Transverse colon (tissue), 4 donors: ENCODE measurements around the gene UTS2R. TPM values are rescaled to one million over a fixed set of nuclear protein-coding genes. Genes with fewer than 3 reads are reported as not detected.
A peak's percentile ranks its signal among the peaks of the same experiment; 100 is the strongest.

Experiments
- DNase-seq: peaks from one replicate; pipeline ENCODE4 v3.0.0-alpha.2; 2019
- H3K27ac ChIP-seq, 4 donors: fragments of 200-600 bp; sonication (generic); 2 replicates each; pipeline ENCODE4 v1.5.1; 2016 to 2018; ENCODE audit warnings: inconsistent platforms in 4 of 4
- H3K27me3 ChIP-seq: fragments of 200-600 bp; sonication (generic); 2 replicates; pipeline ENCODE4 v1.5.1; 2017; ENCODE audit warnings: inconsistent platforms
- H3K36me3 ChIP-seq, 4 donors: fragments of 200-600 bp; sonication (generic); 2 replicates each; pipeline ENCODE4 v1.5.1; 2017 to 2019; ENCODE audit warnings: inconsistent platforms in 4 of 4
- H3K4me1 ChIP-seq, 4 donors: fragments of 200-600 bp; sonication (generic); 2 replicates each; pipeline ENCODE4 v1.5.1; 2017 to 2020; ENCODE audit warnings: inconsistent platforms in 4 of 4
- H3K4me3 ChIP-seq, 4 donors: fragments of 200-600 bp; sonication (generic); 1 replicate in 1 of 4; 2 replicates in 3 of 4; pipeline versions ENCODE4 v1.5.1 to v1.6.1; 2017 to 2019; ENCODE audit warnings: inconsistent platforms in 4 of 4
- H3K9me3 ChIP-seq, 2 donors: fragments of 200-600 bp; sonication (generic); 2 replicates each; pipeline ENCODE4 v1.5.1; 2017 to 2019; ENCODE audit warnings: inconsistent platforms in 2 of 2
- EP300 ChIP-seq: sonication (generic); formaldehyde crosslinking; IDR thresholded peaks from one replicate; pipeline ENCODE4 v1.6.1; 2017; ENCODE audit warnings: antibody characterized with exemption, low read depth
- POLR2A ChIP-seq: fragments of 450-650 bp; IDR thresholded peaks from one replicate; pipeline ENCODE4 v1.6.1; 2016; ENCODE audit warnings: antibody characterized with exemption, mild to moderate bottlenecking, moderate library complexity
- POLR2AphosphoS5 ChIP-seq, 3 donors: sonication (generic); formaldehyde crosslinking; IDR thresholded peaks; one replicate each; pipeline ENCODE4 v1.6.1; 2016; ENCODE audit warnings: antibody characterized with exemption in 3 of 3
- WGBS, 2 donors: methylation state at CpG; one replicate each; pipeline ENCODE4 v1.1.5; 2018; ENCODE audit warnings: low coverage in 1 of 2; 5-methylcytosine and 5-hydroxymethylcytosine counted together
- in situ Hi-C, 4 donors: fragments of 200-750 bp; cut with MboI; loops; one replicate each; pipeline versions ENCODE4 v1.15.0 to v1.15.1; 2017; ENCODE audit warnings: low sequenced_read_pairs in 3 of 4, low pct_ligation_motif_present in 1 of 4, low pct_unique_long_range_greater_than_20kb in 1 of 4
- intact Hi-C: fragments of 100-400 bp; cut with DNase I; formaldehyde crosslinking; loops from one replicate; pipeline ENCODE4 v1.15.1; 2023; ENCODE audit warnings: low total_unique reads
- total RNA-seq, 4 donors: library from RNA; depleted of rRNA; stranded (reverse); fragments of >200 nt; gene quantifications; one replicate each; pipeline ENCODE4 v1.1.0, GENCODE V29; 2016
- TF ChIP-seq, protein P1 (sequence below), 5 experiments: fragments of 200-600 bp in 3 of 5; fragments of 450-650 bp in 2 of 5; sonication (generic) in 3 of 5; IDR thresholded peaks; 1 replicate in 2 of 5; 2 replicates in 3 of 5; pipeline ENCODE4 v1.5.1; 2016 to 2017; ENCODE audit warnings: antibody characterized with exemption in 5 of 5, inconsistent platforms in 3 of 5, mild to moderate bottlenecking in 2 of 5, moderate library complexity in 1 of 5

The UTS2R gene
- total RNA-seq, 4 donors from 2014 or later = 0.48 TPM; not detected in 3

DNA sequence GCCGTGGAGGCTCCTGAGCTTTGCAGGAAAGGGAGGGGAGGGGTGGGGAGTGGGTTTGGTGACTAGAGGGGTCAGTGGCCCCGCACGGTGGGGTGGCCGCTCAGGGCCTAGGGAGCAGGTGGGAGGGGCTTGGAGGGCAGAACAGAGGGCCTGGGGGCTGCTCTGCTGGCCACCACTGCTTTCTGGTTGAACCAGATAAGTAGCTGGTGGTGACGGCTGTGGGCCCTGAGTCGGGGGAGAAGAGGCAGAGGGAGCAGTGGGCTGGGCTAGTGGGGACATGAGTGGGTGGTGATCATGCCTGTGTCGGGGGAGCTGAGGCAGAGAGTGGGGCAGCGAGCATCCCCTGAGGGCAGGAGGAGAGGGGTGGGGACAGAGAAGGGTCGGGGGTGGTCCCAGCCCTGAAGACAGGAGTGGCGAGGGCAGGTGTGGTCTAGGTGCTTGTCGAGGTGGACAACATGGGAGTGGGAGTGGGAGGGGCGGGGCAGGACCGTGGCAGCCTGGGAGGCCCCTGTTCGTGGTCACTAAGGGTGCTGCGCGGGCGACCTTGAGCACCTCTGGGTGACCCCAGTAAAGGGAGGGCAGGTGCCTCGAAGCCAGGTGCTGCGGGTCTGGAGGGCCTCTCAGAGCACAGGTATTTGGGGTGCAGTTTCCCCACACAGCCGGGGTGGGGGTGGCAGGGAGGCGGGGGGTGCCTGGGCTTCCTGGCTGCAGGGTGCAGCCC is 47.9 kb upstream of the UTS2R start:
- 40 to 60% methylated on average over 1 to 13 of the region's 21 CpGs for WGBS, 2 donors
- in situ Hi-C loops = loop anchor here in 1 of 4 donors (10.0 kb wide), 1 partner anchor 119 kb away; no protein-coding TSS in a partner anchor
- no peak overlapping the region for H3K27ac ChIP-seq
- H3K36me3 ChIP-seq = no peaks in the 10 kb centered on the region
- intact Hi-C loops = loop anchor here (5.0 kb wide), 1 partner anchor 86 kb away; no protein-coding TSS in a partner anchor
- peaks cover 3 to 41% (median 22%) of the 10 kb centered on the region in 4 donors for H3K4me1 ChIP-seq
- no peaks in the 10 kb centered on the region for H3K9me3 ChIP-seq
- DNase-seq = no peak
- peaks cover 2% of the 10 kb centered on the region for H3K27me3 ChIP-seq
- TF ChIP-seq POLR2AphosphoS5 (IDR thresholded peaks at IDR 0.05) (no peak), POLR2A (no peak), EP300 (no peak)
- TF ChIP-seq, protein P1, sequence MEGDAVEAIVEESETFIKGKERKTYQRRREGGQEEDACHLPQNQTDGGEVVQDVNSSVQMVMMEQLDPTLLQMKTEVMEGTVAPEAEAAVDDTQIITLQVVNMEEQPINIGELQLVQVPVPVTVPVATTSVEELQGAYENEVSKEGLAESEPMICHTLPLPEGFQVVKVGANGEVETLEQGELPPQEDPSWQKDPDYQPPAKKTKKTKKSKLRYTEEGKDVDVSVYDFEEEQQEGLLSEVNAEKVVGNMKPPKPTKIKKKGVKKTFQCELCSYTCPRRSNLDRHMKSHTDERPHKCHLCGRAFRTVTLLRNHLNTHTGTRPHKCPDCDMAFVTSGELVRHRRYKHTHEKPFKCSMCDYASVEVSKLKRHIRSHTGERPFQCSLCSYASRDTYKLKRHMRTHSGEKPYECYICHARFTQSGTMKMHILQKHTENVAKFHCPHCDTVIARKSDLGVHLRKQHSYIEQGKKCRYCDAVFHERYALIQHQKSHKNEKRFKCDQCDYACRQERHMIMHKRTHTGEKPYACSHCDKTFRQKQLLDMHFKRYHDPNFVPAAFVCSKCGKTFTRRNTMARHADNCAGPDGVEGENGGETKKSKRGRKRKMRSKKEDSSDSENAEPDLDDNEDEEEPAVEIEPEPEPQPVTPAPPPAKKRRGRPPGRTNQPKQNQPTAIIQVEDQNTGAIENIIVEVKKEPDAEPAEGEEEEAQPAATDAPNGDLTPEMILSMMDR (IDR thresholded peaks at IDR 0.05) = no peak
- H3K4me3 ChIP-seq = no peak overlapping the region

DNA sequence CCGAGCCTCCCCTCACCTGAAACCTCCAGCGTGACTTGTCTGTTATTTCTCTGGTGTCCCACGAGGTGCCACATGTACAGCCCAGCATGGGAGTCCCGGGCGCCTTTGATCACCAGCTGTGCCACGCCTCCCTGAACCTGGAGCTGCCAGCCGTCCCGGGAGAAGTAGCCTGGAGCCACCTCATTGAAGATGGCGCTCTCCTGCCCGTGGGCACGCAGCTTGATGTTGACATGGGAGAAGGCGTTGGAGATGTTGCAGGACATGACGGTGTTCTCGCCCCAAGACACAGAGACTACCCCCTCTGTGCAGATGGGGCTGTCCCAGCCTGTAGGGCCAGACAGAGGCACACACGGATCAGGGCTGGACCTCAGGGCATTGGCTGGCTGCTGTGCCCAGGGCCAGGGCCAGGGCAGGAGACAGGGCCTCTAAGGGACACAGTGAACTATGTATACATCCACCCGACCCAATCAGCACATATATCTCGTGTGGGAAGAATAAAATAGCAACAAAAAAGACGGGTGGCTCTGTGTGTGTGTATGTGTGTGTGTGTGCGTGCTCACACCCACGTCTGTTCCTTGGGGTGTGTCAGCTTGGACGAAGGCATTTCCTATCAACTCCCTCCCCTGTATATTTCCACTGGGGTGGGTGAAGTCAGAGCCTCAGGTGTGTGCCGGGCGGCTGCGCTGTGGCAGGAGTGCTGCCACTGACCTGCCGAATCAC is 46.8 kb upstream of the UTS2R start:
- in situ Hi-C loops = loop anchor here in 1 of 4 donors (10.0 kb wide), 1 partner anchor 120 kb away; no protein-coding TSS in a partner anchor
- peak; percentile 60 for DNase-seq
- Histone ChIP-seq H3K36me3 (no peaks in the 10 kb centered on the region), H3K27me3 (peaks cover 2% of the 10 kb centered on the region), H3K27ac (peak overlapping the region in 1 of 4 donors; percentile 58), H3K4me1 (peaks cover 10 to 50% (median 32%) of the 10 kb centered on the region in 4 donors), H3K4me3 (no peak overlapping the region), H3K9me3 (no peaks in the 10 kb centered on the region)
- TF ChIP-seq, protein P1 (IDR thresholded peaks at IDR 0.05) = no peak
- TF ChIP-seq POLR2AphosphoS5 (IDR thresholded peaks at IDR 0.05) (no peak), EP300 (no peak), POLR2A (peak; percentile 9)
- 50% methylated on average over 23 of the region's 25 CpGs; no CpG with 5 or more reads in 1 of the 2 donors for WGBS, 2 donors
- intact Hi-C loops = loop anchor here (5.0 kb wide), 2 partner anchors 87 to 252 kb away; no protein-coding TSS in a partner anchor

DNA sequence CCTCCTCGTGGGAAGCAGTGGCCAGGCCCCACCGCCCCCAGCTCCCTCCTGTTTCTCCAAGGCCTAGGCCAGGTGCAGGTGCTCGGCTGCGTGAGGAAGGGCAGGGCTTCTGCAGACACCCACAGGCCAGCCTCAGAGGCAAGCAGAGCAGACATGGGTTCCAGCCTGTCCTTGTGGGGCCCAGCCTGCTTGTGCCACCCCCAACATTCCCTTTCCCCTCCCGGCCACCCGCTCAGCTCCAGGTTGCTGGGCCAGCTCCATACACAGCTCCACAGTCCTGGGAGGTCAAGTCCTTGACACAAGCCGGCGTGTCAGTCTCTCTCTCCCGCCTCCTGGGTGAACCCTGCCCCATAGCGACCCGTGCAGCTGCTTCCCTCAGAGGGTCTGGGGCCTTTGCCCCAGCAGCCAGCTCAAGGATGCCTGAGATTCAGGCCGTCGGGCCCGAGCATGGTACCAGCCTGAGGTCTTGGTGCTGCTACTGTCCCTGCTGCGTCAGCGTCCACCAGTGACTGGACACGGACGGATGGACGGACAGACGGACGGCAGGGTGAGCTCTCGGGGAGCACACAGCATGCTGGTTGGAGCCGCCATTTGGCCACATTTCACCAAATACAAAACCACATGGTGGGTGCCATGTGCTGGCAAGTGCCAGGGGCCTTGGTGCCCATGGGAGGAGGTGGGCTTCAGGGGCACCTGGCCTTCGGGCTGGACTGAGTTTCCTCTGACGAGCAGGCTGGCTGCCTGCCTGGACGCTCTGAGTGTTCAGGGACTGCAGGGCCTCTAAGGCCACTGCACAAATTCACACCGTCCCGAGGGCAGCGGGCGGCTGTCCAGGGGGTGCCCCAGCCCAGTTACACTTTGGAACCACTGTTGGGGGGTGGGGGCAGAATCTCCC is 46.0 kb upstream of the UTS2R start:
- Histone ChIP-seq H3K27ac (peak overlapping the region in 1 of 4 donors; percentile 58), H3K4me3 (no peak overlapping the region), H3K4me1 (peaks cover 16 to 58% (median 40%) of the 10 kb centered on the region in 4 donors), H3K9me3 (no peaks in the 10 kb centered on the region), H3K27me3 (peaks cover 2% of the 10 kb centered on the region), H3K36me3 (no peaks in the 10 kb centered on the region)
- in situ Hi-C loops (loop anchor here in 1 of 4 donors (10.0 kb wide), 1 partner anchor 121 kb away; no protein-coding TSS in a partner anchor), intact Hi-C loops (loop anchor here (5.0 kb wide), 1 partner anchor 253 kb away; no protein-coding TSS in a partner anchor)
- WGBS, 2 donors = 82% methylated on average over 25 of the region's 30 CpGs; no CpG with 5 or more reads in 1 of the 2 donors
- TF ChIP-seq EP300 (no peak), POLR2A (peak; percentile 1), POLR2AphosphoS5 (IDR thresholded peaks at IDR 0.05) (no peak)
- TF ChIP-seq, protein P1 (IDR thresholded peaks at IDR 0.05) = no peak
- DNase-seq = no peak
